Measurements from ENCODE around the gene TSPAN32.
"Not testable (repeated sequence)": the region's sequence is repeated elsewhere in the genome, so short reads cannot be mapped to it uniquely, and the experiment has no call there.

Gene TSPAN32

DNA sequence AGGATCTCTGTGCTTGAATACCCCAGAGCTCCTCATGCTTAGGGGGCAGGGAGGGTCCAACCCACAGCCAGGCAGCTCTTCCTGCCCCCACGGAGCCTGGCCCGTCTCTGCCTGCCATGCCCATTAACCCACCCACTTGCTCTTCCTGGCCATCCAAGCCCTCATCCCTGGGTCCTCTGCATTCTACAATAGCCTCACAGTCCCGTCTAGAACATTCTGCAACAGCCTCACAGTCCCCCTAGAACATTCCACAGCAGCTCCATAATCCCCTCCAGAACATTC, 15.1 kb downstream of the TSPAN32 start:
- DNase-seq: no peak

- DNase-seq: no peak
These were observed 15.7 kb downstream of the TSPAN32 start for GRCh38 chr11:2317354-2318050.

GRCh38 chr11:2318123-2318522, 16.3 kb downstream of the TSPAN32 start:
- DNase-seq: no peak

- DNase-seq: no peak
These were observed 16.9 kb downstream of the TSPAN32 start for GRCh38 chr11:2318707-2319106.

DNA sequence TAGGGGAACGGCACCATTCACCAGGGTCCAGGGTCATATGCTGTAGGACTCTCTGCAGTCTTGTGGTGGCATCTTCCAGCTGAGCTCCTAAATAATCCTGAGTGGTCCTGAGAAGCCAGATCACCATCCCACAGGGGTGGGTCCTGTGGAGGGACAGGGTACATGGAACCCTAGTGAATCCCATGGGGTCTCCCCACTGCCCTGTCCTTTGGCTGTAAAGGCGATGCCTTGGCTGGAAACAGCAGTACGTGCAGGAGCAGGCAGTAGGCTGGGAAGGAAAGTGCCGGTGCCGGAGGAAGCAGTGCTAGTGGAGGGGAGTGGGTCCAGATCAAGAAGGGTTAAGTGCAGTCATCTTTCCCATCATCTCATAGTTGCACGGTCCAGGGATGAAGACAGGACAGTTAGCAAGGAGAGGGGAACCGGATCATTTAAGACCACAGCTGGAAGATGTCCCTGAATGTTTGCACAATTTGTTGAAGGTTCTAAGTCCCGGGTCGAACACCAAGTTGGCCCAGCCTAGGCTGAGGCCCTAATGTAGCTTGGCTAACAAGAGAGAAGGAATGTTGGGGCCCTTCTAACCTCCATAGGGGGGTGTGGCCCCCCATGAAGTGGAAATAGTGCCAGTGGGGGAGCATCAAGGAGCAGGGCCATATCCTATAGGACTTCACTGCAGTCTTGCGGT, 18.1 kb downstream of the TSPAN32 start:
- DNase-seq: no peak

DNA sequence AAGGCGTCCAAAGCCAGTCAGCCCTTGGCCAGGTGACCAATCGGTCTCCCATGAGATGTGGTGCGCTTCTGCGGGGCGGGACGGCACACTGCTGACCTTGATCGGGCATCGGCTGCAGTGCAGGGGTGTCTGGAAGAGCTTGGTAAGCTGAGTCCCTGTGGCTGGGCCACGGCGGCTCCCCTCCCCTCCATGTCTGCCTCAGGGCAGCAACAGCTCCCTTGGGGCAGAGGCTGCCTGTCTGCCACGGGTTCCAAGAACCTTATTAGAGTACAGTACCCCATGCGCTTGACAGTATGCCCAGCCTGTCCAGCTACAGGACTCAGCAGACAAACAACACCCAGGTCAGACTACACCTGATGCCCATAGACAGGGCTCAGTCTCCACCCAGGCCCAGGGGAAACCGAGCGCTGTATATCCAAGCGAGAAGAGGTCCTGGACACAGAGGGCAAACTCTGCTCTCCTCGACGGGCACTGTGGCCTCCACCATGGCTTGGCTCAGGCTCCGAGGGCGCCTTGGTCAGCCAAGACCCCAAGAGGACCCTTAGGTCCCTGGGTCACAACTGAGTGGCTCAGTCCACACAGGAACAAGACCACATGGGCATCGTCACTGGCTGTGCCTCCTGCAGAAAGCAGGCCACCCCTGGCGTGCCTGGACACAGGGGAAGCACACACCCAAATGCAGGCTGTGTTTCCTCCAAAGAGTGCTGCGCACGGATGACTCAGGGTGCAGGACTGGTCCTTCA, 18.9 kb downstream of the TSPAN32 start:
- DNase-seq: no peak

DNA sequence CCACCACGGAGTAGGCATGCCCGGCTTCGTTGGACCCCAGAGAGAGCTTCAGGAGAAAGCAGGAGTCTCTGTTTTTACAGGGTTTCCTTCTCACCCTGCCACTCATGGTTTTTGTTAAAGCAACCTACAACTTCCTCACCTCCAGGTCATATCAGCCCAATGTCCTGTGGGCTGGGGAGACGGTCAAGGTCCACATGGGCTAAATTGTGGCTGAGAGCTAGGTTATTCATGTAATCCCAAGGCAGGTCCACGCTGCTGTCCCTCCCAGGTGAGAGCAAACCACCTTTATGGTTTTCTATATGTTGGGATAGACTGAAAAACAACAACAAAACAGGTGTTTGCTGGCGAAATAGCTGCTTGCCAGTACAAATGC, 19.5 kb downstream of the TSPAN32 start:
- no peak for DNase-seq

GRCh38 chr11:2325123-2325522, 23.3 kb downstream of the TSPAN32 start:
- no peak for DNase-seq

- no peak for DNase-seq
These were observed 23.9 kb downstream of the TSPAN32 start for GRCh38 chr11:2325719-2326118.

DNA sequence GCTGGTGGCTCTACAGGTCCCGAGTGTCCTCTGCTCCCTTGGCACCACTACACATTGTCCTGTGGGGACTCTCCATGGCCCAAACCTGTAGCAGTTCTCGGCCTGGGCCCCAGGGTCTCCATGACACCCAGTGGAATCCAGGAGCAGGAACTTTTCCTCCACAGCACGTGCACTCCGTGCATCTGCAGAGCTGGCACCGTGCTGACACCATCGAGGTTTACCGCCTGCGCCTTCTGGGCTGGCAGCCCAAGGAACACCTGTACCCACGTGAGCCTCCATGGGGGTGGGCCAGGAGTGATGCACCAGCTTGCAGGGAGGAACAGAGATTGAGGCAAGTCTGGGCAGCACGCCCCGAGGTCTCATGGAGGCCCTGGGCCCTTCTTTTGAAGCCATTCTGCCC, 25.2 kb downstream of the TSPAN32 start:
- no peak for DNase-seq

DNA sequence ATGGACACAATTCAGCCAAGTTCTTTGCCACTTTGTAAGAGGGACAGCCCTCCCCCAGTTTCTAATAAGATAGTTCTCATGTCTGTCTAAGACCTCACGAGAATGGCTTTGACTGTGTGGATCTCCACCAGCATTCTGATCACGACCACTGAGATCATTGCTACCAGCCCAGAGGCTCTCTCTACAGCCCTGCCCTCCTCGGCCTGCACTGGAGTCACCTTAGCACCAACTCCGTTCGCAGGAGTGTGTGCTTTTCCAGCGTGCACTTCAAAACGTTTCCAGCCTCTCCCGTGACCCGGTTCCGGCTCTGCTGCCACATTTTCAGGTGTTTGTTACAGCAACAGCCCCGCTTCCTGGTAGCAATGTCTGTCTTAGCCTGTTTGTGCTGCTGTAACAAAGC, 26.2 kb downstream of the TSPAN32 start:
- no peak for DNase-seq

DNA sequence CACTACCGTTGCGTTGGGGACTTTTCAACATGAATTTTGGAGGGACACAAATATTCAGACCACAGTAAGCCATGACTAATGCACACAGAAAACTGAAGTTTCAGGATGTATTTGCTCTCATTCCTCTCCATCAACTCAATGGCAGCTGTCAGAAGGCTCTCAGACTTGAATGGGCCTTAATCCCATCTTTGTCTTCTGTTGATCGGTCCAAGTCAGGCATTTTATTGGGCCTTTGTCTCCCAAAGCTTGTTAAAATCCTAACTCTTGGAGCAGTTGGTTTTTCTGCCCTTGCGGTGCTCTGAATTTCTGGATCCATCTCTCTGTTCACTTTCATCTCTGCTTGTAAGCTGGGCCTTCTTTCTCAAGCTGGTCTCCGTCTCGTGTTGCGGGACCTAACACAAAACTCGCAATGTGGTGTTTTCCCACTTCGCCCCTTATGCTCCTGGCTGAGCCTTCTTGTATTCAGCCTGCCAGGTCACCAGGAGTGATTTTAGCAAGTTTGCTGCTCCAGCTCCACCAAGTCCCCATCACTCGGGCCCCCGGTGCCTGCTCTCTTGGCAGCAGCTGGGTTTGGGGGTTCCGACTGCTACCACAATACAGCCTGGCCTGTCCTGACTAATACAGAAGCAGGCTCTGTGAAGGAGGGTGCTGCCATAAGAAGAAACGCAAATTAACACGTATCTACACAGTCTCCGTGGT, 27.0 kb downstream of the TSPAN32 start:
- no peak for DNase-seq

- no peak for DNase-seq
These were observed 27.7 kb downstream of the TSPAN32 start for GRCh38 chr11:2329551-2329950.

DNA sequence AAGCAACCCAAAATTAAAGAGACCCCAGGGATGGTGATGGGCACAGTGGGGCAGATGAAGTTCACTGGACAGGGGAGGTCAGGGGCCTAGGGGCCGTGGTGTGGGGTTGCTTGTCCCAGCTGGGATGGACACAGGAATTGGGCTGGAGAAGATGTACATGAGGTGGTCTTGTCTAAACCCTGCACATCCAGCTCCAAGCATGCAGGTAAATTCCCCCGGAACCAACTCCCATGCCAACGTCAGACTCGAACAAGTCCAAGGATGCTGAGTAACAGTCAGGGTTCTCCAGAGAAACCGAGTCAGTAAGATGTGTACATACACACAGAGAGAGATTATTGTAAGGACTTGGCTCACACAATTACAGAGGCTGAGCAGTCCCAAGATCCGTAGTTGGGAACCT, 28.9 kb downstream of the TSPAN32 start:
- DNase-seq: no peak

GRCh38 chr11:2331404-2331803, 29.6 kb downstream of the TSPAN32 start:
- no peak for DNase-seq

- DNase-seq: not testable (repeated sequence)
These were observed 30.8 kb downstream of the TSPAN32 start for GRCh38 chr11:2332569-2332968.

- DNase-seq: not testable (repeated sequence)
These were observed 31.8 kb downstream of the TSPAN32 start for GRCh38 chr11:2333486-2334205.

- DNase-seq: not testable (repeated sequence)
These were observed 33.5 kb downstream of the TSPAN32 start for GRCh38 chr11:2335286-2335685.

DNA sequence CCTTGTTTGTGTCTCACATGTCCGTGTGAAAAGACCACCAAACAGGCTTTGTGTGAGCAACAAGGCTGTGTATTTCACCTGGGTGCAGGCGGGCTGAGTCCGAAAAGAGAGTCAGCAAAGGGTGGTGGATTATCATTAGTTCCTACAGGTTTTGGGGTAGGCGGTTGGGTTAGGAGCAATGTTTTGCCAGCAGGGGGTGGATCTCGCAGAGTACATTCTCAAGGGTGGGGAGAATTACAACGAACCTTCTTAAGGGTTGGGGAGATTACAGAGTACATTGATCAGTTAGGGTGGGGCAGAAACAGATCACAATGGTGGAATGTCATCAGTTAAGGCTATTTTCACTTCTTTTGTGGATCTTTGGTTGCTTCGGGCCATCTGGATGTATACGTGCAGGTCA, 36.9 kb downstream of the TSPAN32 start:
- DNase-seq: not testable (repeated sequence)

- no peak for DNase-seq
These were observed 40.7 kb downstream of the TSPAN32 start for GRCh38 chr11:2342557-2342956.

GRCh38 chr11:2342981-2343380, 41.2 kb downstream of the TSPAN32 start:
- DNase-seq: no peak

DNA sequence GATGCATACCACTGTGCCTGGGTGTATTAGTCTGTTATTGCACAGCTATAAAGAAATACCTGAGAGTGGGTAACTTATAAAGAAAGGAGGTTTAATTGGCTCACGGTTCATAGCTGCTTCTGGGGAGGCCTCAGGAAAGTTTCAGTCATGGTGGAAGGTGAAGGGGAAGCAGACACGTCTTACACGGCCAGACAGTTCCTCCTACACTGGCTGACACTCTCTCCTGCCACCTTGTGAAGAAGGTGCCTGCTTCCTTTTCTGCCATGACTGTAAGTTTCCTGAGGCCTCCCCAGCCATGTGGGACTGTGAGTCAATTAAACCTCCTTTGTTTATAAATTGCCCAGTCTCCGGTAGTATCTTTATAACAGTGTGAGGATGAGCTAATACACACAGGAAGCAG, 41.7 kb downstream of the TSPAN32 start:
- no peak for DNase-seq

GRCh38 chr11:2345050-2345449, 43.2 kb downstream of the TSPAN32 start:
- no peak for DNase-seq

Measured in 8988T (cell line).